SK-N-MC (cell line): ENCODE results near the gene KLF13.

ENCODE experiments used
- EZH2 ChIP-seq: fragments of 200-600 bp; sonication (generic); IDR thresholded peaks from one replicate; pipeline ENCODE4 v1.6.1; 2017; ENCODE audit warnings: antibody characterized with exemption
- FOXP2 ChIP-seq: optimal IDR thresholded peaks from 2 replicates; pipeline ENCODE3; 2011; ENCODE audit warnings: mild to moderate bottlenecking, moderate library complexity; ENCODE audit not compliant: insufficient read depth; ENCODE audit errors: extremely low read length, control extremely low read depth
- POLR2AphosphoS5 ChIP-seq: IDR thresholded peaks from 2 replicates; pipeline ENCODE4 v1.6.1; 2012; ENCODE audit warnings: mild to moderate bottlenecking, low read depth, low read length, borderline replicate concordance

DNA sequence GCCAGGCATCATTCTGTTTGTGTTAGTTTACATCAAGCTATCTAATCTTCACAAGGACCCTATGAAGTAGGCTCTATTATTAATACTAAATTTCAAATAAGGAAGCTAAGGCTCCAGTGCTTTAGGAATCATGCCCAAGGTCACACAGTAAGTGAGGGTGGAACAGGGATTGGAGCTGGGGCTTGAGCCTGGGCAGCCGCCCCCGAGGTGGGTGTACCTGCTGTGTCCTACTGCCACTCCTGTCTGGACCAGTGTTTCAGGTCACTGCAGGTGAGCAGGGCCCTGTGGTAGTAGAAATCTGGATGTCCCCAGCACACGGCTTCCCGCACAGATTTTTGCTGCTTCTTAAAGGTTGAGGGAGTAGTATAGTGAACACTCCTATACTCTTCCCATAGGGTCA is 6.5 kb downstream of the KLF13 start:
- no peak for TF ChIP-seq POLR2AphosphoS5
- no peak for TF ChIP-seq EZH2
- TF ChIP-seq FOXP2 = no peak
